SK-N-SH treated with all-trans-retinoic acid at 6 μM for 48 hours (cell line): ENCODE data around the gene RABGAP1.

Experiments
- ARNTL ChIP-seq: fragments of 450-650 bp; formaldehyde crosslinking; IDR thresholded peaks from 2 replicates; pipeline ENCODE4 v1.5.0; 2020; ENCODE audit warnings: low read depth, mild to moderate bottlenecking, moderate library complexity, borderline replicate concordance
- CREB5 ChIP-seq: fragments of 250-450 bp; sonication (Bioruptor Pico); IDR thresholded peaks from 2 replicates; pipeline ENCODE4 v1.5.1; 2020; ENCODE audit warnings: low read depth, mild to moderate bottlenecking, moderate library complexity
- ESRRG ChIP-seq: fragments of 250-450 bp; sonication (Bioruptor Pico); IDR thresholded peaks from 2 replicates; pipeline ENCODE4 v1.6.1; 2021; ENCODE audit warnings: mild to moderate bottlenecking
- OSR1 ChIP-seq: fragments of 250-450 bp; sonication (Bioruptor Pico); IDR thresholded peaks from 2 replicates; pipeline ENCODE4 v1.8.0; 2022; ENCODE audit warnings: moderate library complexity, mild to moderate bottlenecking, inconsistent platforms
- PATZ1 ChIP-seq: fragments of 250-450 bp; sonication (Bioruptor Pico); IDR thresholded peaks from 2 replicates; pipeline ENCODE4 v1.8.0; 2020; ENCODE audit warnings: mild to moderate bottlenecking, moderate library complexity, borderline replicate concordance
- PPARA ChIP-seq: fragments of 250-450 bp; sonication (Bioruptor Pico); IDR thresholded peaks from 2 replicates; pipeline ENCODE4 v1.5.0; 2020; ENCODE audit warnings: mild to moderate bottlenecking, borderline replicate concordance
- RARB ChIP-seq: fragments of 250-450 bp; sonication (Bioruptor Pico); IDR thresholded peaks from 2 replicates; pipeline ENCODE4 v1.8.0; 2021; ENCODE audit warnings: mild to moderate bottlenecking, moderate library complexity
- SNAI2 ChIP-seq: fragments of 250-450 bp; sonication (Bioruptor Pico); IDR thresholded peaks from 2 replicates; pipeline ENCODE4 v1.5.0; 2020; ENCODE audit warnings: mild to moderate bottlenecking, moderate library complexity
- TCF4 ChIP-seq: fragments of 250-450 bp; sonication (Bioruptor Pico); IDR thresholded peaks from 2 replicates; pipeline ENCODE4 v1.8.0; 2021; ENCODE audit warnings: mild to moderate bottlenecking, moderate library complexity, borderline replicate concordance
- ZFP3 ChIP-seq: fragments of 250-450 bp; sonication (Bioruptor Pico); IDR thresholded peaks from 2 replicates; pipeline ENCODE4 v1.5.0; 2020; ENCODE audit warnings: mild to moderate bottlenecking, moderate library complexity
- ZFP30 ChIP-seq: fragments of 450-650 bp; formaldehyde crosslinking; IDR thresholded peaks from 2 replicates; pipeline ENCODE4 v1.5.0; 2022; ENCODE audit warnings: mild to moderate bottlenecking, moderate library complexity

DNA sequence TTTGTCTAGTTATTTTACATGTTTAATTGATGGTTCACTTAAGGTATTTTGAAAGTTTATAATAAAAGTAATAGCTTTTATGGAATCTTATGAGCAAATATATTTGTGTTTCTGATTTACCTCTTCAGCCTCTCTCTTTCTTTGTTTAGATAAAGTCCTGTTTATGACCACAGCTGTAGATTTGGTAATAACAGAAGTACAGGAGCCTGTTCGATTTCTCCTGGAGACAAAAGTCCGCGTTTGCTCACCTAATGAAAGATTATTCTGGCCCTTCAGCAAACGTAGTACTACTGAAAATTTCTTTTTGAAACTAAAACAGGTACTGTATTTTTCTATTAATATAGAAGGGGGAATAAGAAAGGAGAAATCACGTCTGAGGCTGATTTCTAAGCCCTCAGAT, 57.6 kb downstream of the RABGAP1 start:
- TF ChIP-seq PPARA (no peak), ZFP30 (CRISPR knock-in tag) (no peak), CREB5 (no peak), ESRRG (no peak), ARNTL (no peak), SNAI2 (CRISPR knock-in tag) (no peak), ZFP3 (CRISPR knock-in tag) (no peak), TCF4 (CRISPR knock-in tag) (no peak), RARB (CRISPR knock-in tag) (no peak), PATZ1 (CRISPR knock-in tag) (no peak), OSR1 (CRISPR knock-in tag) (no peak)
